A549 (cell line): Measurements from ENCODE around the gene TAF1B. TPM values are rescaled to one million over a fixed set of nuclear protein-coding genes. Genes with fewer than 3 reads are reported as not detected.
A peak's percentile ranks its signal among the peaks of the same experiment; 100 is the strongest.

Experiments used
- ATAC-seq, 2 experiments: fragments of 200-7000 bp in 1 of 2; fragments of >200 bp in 1 of 2; cut with Nextera tagmentation in 1 of 2; cut with Tn5 transposase in 1 of 2; 3 replicates each; pipeline versions ENCODE4 v1.8.0 to v1.9.1; 2018 to 2020; ENCODE audit warnings: mild to moderate bottlenecking in 1 of 2, moderate library complexity in 1 of 2
- CTCF ChIA-PET: fragments of 300-600 bp; sonication (Branson Sonifier 250); formaldehyde crosslinking; extraction: SDS; loops from one replicate; lab custom pipeline; 2021; ENCODE audit warnings: antibody characterized with exemption, inconsistent platforms; lab: Yijun Ruan, JAX
- POLR2A ChIA-PET: fragments of 350-600 bp; formaldehyde crosslinking; extraction: SDS; loops from one replicate; lab custom pipeline; 2021; ENCODE audit warnings: antibody characterized with exemption, inconsistent platforms; lab: Yijun Ruan, JAX
- DNase-seq, 2 experiments: peaks; one replicate each; pipeline versions ENCODE4 v3.0.0 to v3.0.0-alpha.2; 2011 to 2016; ENCODE audit warnings: low read depth in 1 of 2, low spot score in 1 of 2
- FAIRE-seq: peaks from 2 replicates; lab custom pipeline; 2011; peaks lifted over from hg19 to GRCh38; lab: Jason Lieb, UNC
- H3K27ac ChIP-seq, 2 experiments: fragments of >200 bp; sonication (Bioruptor Twin); formaldehyde crosslinking; 3 replicates each; pipeline ENCODE4 v1.5.1; 2016 to 2017
- H3K4me1 ChIP-seq: fragments of >200 bp; sonication (Bioruptor Twin); formaldehyde crosslinking; 3 replicates; pipeline ENCODE4 v1.6.1; 2016
- H3K4me2 ChIP-seq: fragments of >200 bp; sonication (Bioruptor Twin); formaldehyde crosslinking; 3 replicates; pipeline ENCODE4 v1.6.1; 2016
- H3K4me3 ChIP-seq: fragments of >200 bp; sonication (Bioruptor Twin); formaldehyde crosslinking; 3 replicates; pipeline ENCODE4 v1.5.1; 2016
- H3K9me3 ChIP-seq: fragments of >200 bp; sonication (Bioruptor Twin); formaldehyde crosslinking; 3 replicates; pipeline ENCODE4 v1.6.1; 2016
- BCL3 ChIP-seq: fragments of >200 bp; sonication (Bioruptor Twin); formaldehyde crosslinking; IDR thresholded peaks from 3 replicates; pipeline ENCODE4 v1.6.1; 2016
- CBX8 ChIP-seq: fragments of 200-600 bp; sonication (generic); IDR thresholded peaks from 2 replicates; pipeline ENCODE4 v1.6.1; 2016
- CHD2 ChIP-seq: fragments of 150-350 bp; IDR thresholded peaks from 2 replicates; pipeline ENCODE4 v1.6.1; 2014; ENCODE audit warnings: low read length; ENCODE audit not compliant: partially characterized antibody
- CHD4 ChIP-seq: fragments of 200-600 bp; sonication (generic); IDR thresholded peaks from 2 replicates; pipeline ENCODE4 v1.6.1; 2016; ENCODE audit warnings: antibody characterized with exemption, mild to moderate bottlenecking, borderline replicate concordance
- EP300 ChIP-seq, 2 experiments: fragments of >200 bp; sonication (Bioruptor Twin); formaldehyde crosslinking; IDR thresholded peaks; 2 replicates in 1 of 2; 3 replicates in 1 of 2; pipeline ENCODE4 v1.6.1; 2016 to 2017
- FOSB ChIP-seq: fragments of 250-450 bp; sonication (Bioruptor Pico); IDR thresholded peaks from 2 replicates; pipeline ENCODE4 v1.5.0; 2020; ENCODE audit warnings: mild to moderate bottlenecking, moderate library complexity
- FOXS1 ChIP-seq: fragments of 250-450 bp; sonication (Bioruptor Pico); IDR thresholded peaks from 2 replicates; pipeline ENCODE4 v1.5.0; 2020; ENCODE audit warnings: mild to moderate bottlenecking, moderate library complexity
- GATA3 ChIP-seq: IDR thresholded peaks from 2 replicates; pipeline ENCODE4 v1.6.1; 2012; ENCODE audit warnings: borderline replicate concordance
- HES2 ChIP-seq: fragments of >200 bp; sonication (Bioruptor Twin); formaldehyde crosslinking; IDR thresholded peaks from 2 replicates; pipeline ENCODE4 v1.6.1; 2016
- HEYL ChIP-seq: fragments of 250-450 bp; sonication (Bioruptor Pico); IDR thresholded peaks from 2 replicates; pipeline ENCODE4 v1.8.0; 2021; ENCODE audit warnings: mild to moderate bottlenecking, moderate library complexity
- KDM1A ChIP-seq: fragments of 200-600 bp; sonication (generic); IDR thresholded peaks from 2 replicates; pipeline ENCODE4 v1.6.1; 2016; ENCODE audit warnings: low read depth, mild to moderate bottlenecking
- KDM5A ChIP-seq: fragments of 200-600 bp; sonication (generic); IDR thresholded peaks from 2 replicates; pipeline ENCODE4 v1.6.1; 2016; ENCODE audit warnings: antibody characterized with exemption, mild to moderate bottlenecking
- NFE2L2 ChIP-seq: fragments of 150-350 bp; conservative IDR thresholded peaks from 2 replicates; pipeline ENCODE4 v1.6.1; 2014; ENCODE audit warnings: low read length
- NPAS2 ChIP-seq: fragments of 250-450 bp; sonication (Bioruptor Pico); IDR thresholded peaks from 2 replicates; pipeline ENCODE4 v1.8.0; 2022; ENCODE audit warnings: mild to moderate bottlenecking, moderate library complexity, borderline replicate concordance
- NR3C1 ChIP-seq: fragments of >200 bp; sonication (Bioruptor Twin); formaldehyde crosslinking; IDR thresholded peaks from 3 replicates; pipeline ENCODE4 v1.6.1; 2017
- POLR2AphosphoS2 ChIP-seq: conservative IDR thresholded peaks from 2 replicates; pipeline ENCODE4 v1.6.1; 2012; ENCODE audit warnings: low read length, improper control_type of control experiment, inconsistent platforms
- RAD21 ChIP-seq, 2 experiments: fragments of >200 bp in 1 of 2; sonication (Bioruptor Twin) in 1 of 2; formaldehyde crosslinking in 1 of 2; IDR thresholded peaks in 1 of 2; conservative IDR thresholded peaks in 1 of 2; 2 replicates in 1 of 2; 3 replicates in 1 of 2; pipeline ENCODE4 v1.6.1; 2012 to 2018; ENCODE audit warnings: inconsistent platforms in 1 of 2
- RARB ChIP-seq: fragments of 250-450 bp; sonication (Bioruptor Pico); IDR thresholded peaks from 2 replicates; pipeline ENCODE4 v1.8.0; 2021; ENCODE audit warnings: mild to moderate bottlenecking, moderate library complexity
- REST ChIP-seq: fragments of 200-600 bp; sonication (generic); IDR thresholded peaks from 2 replicates; pipeline ENCODE4 v1.6.1; 2016; ENCODE audit warnings: antibody characterized with exemption, mild to moderate bottlenecking, moderate library complexity
- RFX5 ChIP-seq: fragments of 450-650 bp; IDR thresholded peaks from 2 replicates; pipeline ENCODE4 v1.7.1; 2014; ENCODE audit warnings: antibody characterized with exemption, mild to moderate bottlenecking, moderate library complexity
- TP53 ChIP-seq: fragments of 250-450 bp; sonication (Bioruptor Pico); IDR thresholded peaks from 2 replicates; pipeline ENCODE4 v1.5.0; 2021; ENCODE audit warnings: mild to moderate bottlenecking, moderate library complexity
- ZFP36 ChIP-seq: fragments of 450-650 bp; IDR thresholded peaks from 2 replicates; pipeline ENCODE4 v1.6.1; 2014; ENCODE audit warnings: borderline replicate concordance; ENCODE audit not compliant: partially characterized antibody
- WGBS: methylation state at CpG from one replicate; pipeline ENCODE4 v1.1.6; 2017; ENCODE audit errors: missing lambda C conversion rate; 5-methylcytosine and 5-hydroxymethylcytosine counted together
- polyA plus RNA-seq, 4 experiments: library from polyadenylated mRNA; depleted of rRNA in 3 of 4; stranded (reverse); fragments of >200 nt; fragmentation: RNase III in 1 of 4; extraction: RNeasy Plus Mini Kit Qiagen cat#74134 plus additional on column Dnase treatment in 1 of 4; gene quantifications; 2 replicates in 3 of 4; 3 replicates in 1 of 4; pipeline ENCODE4 v1.2.3, GENCODE V29; 2011 to 2017
- TF ChIP-seq, protein P1 (sequence below): fragments of 450-650 bp; IDR thresholded peaks from 2 replicates; pipeline ENCODE4 v1.6.1; 2014; ENCODE audit warnings: antibody characterized with exemption

Gene TAF1B
- polyA plus RNA-seq, 2 of the 4 experiments (the other 2 are of a cell fraction): 40.6 to 51.7 TPM

DNA sequence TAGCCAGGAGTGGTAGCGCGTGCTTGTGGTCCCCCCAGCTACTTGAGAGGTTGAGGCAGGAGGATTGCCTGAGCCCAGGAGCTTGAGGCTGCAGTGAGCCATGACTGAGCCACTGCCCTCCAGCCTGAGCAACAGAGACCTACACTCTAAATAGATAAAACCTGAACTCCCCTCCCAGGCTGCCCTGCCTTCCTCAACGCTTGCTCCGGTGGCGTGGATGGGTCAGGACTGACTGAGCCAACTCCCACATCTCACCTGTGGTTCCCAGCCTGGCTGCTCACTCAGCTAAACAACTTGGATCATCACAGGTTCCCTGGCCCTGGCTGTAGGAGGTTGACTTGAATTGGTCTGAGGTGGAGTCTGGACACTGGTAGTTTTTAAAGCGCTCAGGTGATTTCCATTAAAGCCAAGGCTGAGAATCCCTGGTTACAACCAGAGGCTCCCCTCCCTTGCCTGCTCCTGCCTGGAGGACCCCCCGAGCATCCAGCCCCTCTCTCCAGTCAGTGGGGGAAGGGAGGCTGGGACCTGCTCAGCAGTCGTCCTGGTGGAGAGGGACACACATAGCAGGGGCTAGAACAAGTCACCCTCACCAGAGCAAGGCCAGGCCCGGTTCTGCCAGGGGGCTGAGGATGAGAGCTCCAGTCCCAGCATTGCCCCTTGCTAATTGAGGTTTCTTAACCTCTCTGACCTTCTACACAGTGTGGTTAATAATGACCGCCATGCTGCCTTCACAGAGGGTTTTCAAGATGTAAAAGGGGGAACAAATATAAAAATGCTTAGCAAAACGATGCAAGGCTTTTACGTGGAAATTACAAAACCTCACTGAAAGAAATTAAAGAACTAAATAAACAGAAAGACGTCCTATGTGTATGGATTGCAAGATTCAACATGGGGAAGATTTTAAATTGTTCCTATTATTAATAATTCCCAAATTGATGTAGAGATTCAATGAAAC is 46.9 kb upstream of the TAF1B start:
- POLR2A ChIA-PET: interaction anchor here (1.3 kb wide), 1 partner anchor 47 kb away, joined by 3 read pairs; the partner anchor contains the start of gene TAF1B
- peaks cover 18% of the 10 kb centered on the region for H3K4me1 ChIP-seq
- DNase-seq: no peak
- ATAC-seq: peak in 1 of 2 experiments; percentile 14; a peak in 1 of 6 replicates
- FAIRE-seq: no peak
- no peak overlapping the region for H3K4me3 ChIP-seq
- H3K4me2 ChIP-seq: no peak overlapping the region
- TF ChIP-seq KDM1A: no peak
- TF ChIP-seq ZFP36: no peak
- no peaks in the 10 kb centered on the region for H3K9me3 ChIP-seq
- CTCF ChIA-PET: interaction anchor here (0.6 to 21.2 kb wide), 8 partner anchors 9 to 251 kb away, joined by 3 to 262 read pairs (median 60); partner anchors contain the start of gene KLF11
- no peak overlapping the region for H3K27ac ChIP-seq
- WGBS: 80% methylated on average over 11 of the region's 13 CpGs

- ATAC-seq: no peak
- H3K4me2 ChIP-seq: no peak overlapping the region
These were observed 46.2 kb upstream of the TAF1B start for GRCh38 chr2:9797086-9797485.

GRCh38 chr2:9797681-9798556 is 45.4 kb upstream of the TAF1B start:
- DNase-seq: no peak
- H3K9me3 ChIP-seq: no peaks in the 10 kb centered on the region
- H3K27ac ChIP-seq: 0 out of 6 replicates have a peak overlapping the region, but pooled peaks of 1 of the 2 experiments have one; percentile 27
- no peak overlapping the region for H3K4me2 ChIP-seq
- no peak for FAIRE-seq
- 83% methylated on average over 18 of the region's 18 CpGs for WGBS
- CTCF ChIA-PET: interaction anchor here (0.9 to 21.2 kb wide), 12 partner anchors 11 to 637 kb away, joined by 3 to 262 read pairs (median 9); partner anchors contain the start of gene KLF11
- no peak overlapping the region for H3K4me3 ChIP-seq
- no peak for ATAC-seq
- H3K4me1 ChIP-seq: peaks cover 30% of the 10 kb centered on the region
- POLR2A ChIA-PET: interaction anchor here (1.3 kb wide), 1 partner anchor 45 kb away, joined by 3 read pairs; the partner anchor contains the start of gene TAF1B
- TF ChIP-seq POLR2AphosphoS2: no peak
- TF ChIP-seq, protein P1, sequence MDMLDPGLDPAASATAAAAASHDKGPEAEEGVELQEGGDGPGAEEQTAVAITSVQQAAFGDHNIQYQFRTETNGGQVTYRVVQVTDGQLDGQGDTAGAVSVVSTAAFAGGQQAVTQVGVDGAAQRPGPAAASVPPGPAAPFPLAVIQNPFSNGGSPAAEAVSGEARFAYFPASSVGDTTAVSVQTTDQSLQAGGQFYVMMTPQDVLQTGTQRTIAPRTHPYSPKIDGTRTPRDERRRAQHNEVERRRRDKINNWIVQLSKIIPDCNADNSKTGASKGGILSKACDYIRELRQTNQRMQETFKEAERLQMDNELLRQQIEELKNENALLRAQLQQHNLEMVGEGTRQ: no peak
- no peak for TF ChIP-seq GATA3
- TF ChIP-seq CHD2: no peak
- no peak for TF ChIP-seq NPAS2 (CRISPR knock-in tag)
- TF ChIP-seq ZFP36: no peak
- no peak for TF ChIP-seq REST
- TF ChIP-seq RFX5: no peak
- no peak for TF ChIP-seq NFE2L2
- TF ChIP-seq RAD21 (conservative IDR thresholded peaks at IDR 0.05 in 1 of 2, IDR thresholded peaks at IDR 0.05 in 1 of 2): no peak

More at GRCh38 chr2:9797086-9797485, 46.2 kb upstream of the TAF1B start:
- Histone ChIP-seq H3K9me3 (no peaks in the 10 kb centered on the region), H3K4me3 (no peak overlapping the region), H3K27ac (no peak overlapping the region), H3K4me1 (peaks cover 26% of the 10 kb centered on the region)
- ChIA-PET POLR2A (interaction anchor here (1.3 kb wide), 1 partner anchor 46 kb away, joined by 3 read pairs; the partner anchor contains the start of gene TAF1B), CTCF (interaction anchor here (0.6 to 21.2 kb wide), 11 partner anchors 10 to 638 kb away, joined by 3 to 262 read pairs (median 4); partner anchors contain the start of gene KLF11)
- DNase-seq (no peak), FAIRE-seq (no peak)
- no peak for TF ChIP-seq FOXS1 (CRISPR knock-in tag)
- no peak for TF ChIP-seq NR3C1
- TF ChIP-seq, protein P1: no peak
- no peak for TF ChIP-seq BCL3
- TF ChIP-seq KDM1A: no peak
- TF ChIP-seq GATA3: no peak
- TF ChIP-seq EP300 (IDR thresholded peaks at IDR 0.05): no peak
- TF ChIP-seq RARB (CRISPR knock-in tag): no peak
- TF ChIP-seq CBX8: no peak
- TF ChIP-seq HEYL: no peak
- TF ChIP-seq ZFP36: no peak
- no peak for TF ChIP-seq CHD4
- TF ChIP-seq TP53 (CRISPR knock-in tag): no peak
- no peak for TF ChIP-seq KDM5A
- no peak for TF ChIP-seq HES2
- no peak for TF ChIP-seq FOSB (CRISPR knock-in tag)
- WGBS: 84% methylated on average over 4 of the region's 4 CpGs
